GM12872 (cell line): ENCODE results near the gene ABCF2.

ENCODE experiments used
- CTCF ChIP-seq: IDR thresholded peaks from 3 replicates; pipeline ENCODE4 v1.5.1; 2011; ENCODE audit warnings: low read depth, mild to moderate bottlenecking, low read length, moderate library complexity; ENCODE audit not compliant: insufficient read depth

Gene ABCF2

GRCh38 chr7:151243408-151244195, 16.6 kb upstream of the ABCF2 start:
- no peak for TF ChIP-seq CTCF

- no peak for TF ChIP-seq CTCF
Observed at GRCh38 chr7:151243045-151243349, 16.0 kb upstream of the ABCF2 start.

DNA sequence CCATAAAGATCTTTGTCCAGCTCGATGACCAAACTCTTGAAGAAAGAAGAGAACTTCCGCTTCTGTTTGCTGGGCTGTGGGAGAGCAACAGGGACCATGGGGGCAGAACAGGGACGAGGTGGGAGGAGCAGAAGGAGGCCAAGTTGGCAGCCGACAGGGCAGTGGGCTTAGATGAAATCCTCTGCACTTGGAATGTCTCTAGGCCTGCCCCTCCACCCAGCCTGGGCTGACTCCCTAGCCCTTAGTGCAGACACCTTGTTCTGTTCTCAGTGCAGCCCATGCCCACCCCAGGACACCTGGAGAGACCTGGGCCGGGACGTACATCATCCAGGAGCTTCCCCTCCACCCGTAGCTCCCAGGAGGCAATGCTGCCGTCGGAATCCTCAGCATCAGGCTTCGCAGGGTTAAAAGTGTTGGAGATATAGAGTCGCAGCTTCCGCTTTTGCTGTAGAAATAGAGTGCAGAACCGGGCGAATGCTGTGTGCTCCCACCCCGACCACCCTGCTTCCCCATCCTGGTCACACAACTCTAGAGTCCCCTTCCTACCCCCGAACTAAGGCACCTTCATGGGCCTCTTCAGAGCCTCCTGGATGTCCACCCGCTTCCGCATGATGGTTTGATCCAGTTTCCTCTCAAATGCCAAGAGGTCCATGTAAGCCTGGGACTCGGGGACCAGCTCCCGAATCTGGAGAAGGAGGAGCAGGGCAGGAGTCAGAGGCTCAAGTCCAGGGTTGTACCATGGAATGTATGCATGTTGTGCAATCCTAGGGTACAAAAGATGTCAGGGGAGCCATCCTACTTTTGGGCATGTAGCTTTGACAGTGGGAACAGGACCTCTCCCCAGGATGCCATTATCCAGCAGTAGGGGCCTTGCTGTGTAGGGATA, 15.4 kb upstream of the ABCF2 start:
- TF ChIP-seq CTCF: no peak

DNA sequence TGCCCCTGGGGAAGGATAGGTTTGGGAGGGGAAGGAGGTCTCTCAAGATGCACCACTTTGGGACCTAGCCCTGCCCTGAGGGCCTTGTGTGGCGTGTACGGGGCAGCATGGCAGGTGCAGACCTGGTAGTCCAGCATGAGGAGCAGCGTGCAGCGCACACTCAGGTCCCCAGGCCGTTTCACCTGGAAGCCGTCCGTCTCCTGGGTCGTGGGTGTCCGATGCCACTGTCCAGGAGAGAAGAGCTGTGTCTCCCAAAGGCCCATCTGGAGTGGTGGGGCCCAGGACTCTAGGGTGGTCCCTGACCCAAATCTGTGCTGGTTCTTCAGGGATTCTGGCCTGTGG, 14.7 kb upstream of the ABCF2 start:
- no peak for TF ChIP-seq CTCF

GRCh38 chr7:151240942-151241754, 14.1 kb upstream of the ABCF2 start:
- TF ChIP-seq CTCF: no peak

GRCh38 chr7:151240536-151240935, 13.5 kb upstream of the ABCF2 start:
- TF ChIP-seq CTCF: no peak
